ENCODE data around the gene PCNT.
"Not testable (repeated sequence)": the region's sequence is repeated elsewhere in the genome, so short reads cannot be mapped to it uniquely, and the experiment has no call there.

PCNT gene

GRCh38 chr21:46399129-46399528 is 75.2 kb downstream of the PCNT start:
- no peak for DNase-seq (ENCODE audit: low read depth in 2 of 2)
- H3K4me3 ChIP-seq (replicated peaks in 1 of 2; ENCODE audit: low read depth in 2 of 2, low read length in 2 of 2) = no peak overlapping the region
- TF ChIP-seq, protein P1, sequence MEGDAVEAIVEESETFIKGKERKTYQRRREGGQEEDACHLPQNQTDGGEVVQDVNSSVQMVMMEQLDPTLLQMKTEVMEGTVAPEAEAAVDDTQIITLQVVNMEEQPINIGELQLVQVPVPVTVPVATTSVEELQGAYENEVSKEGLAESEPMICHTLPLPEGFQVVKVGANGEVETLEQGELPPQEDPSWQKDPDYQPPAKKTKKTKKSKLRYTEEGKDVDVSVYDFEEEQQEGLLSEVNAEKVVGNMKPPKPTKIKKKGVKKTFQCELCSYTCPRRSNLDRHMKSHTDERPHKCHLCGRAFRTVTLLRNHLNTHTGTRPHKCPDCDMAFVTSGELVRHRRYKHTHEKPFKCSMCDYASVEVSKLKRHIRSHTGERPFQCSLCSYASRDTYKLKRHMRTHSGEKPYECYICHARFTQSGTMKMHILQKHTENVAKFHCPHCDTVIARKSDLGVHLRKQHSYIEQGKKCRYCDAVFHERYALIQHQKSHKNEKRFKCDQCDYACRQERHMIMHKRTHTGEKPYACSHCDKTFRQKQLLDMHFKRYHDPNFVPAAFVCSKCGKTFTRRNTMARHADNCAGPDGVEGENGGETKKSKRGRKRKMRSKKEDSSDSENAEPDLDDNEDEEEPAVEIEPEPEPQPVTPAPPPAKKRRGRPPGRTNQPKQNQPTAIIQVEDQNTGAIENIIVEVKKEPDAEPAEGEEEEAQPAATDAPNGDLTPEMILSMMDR (IDR thresholded peaks at IDR 0.05; ENCODE audit: low read depth, low read length) = no peak

DNA sequence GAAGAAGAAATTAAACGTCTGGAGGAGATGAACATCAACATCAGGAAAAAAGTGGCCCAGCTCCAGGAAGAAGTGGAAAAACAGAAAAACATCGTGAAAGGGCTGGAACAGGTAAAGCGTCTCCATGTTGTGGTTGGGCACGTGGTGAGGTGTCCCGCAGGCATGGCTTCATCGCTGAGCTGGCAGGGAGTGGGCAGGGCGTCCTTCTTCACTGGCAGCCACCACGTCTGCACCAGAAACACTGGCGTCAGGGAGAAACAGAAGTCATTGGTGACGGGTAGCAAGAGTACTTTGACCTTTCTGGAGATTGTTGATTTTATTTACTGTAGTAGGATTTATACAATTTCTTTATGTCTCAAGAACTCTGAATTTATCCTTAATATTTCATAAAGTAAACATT is 75.7 kb downstream of the PCNT start:
- no peak for DNase-seq (ENCODE audit: low read depth in 2 of 2)
- H3K4me3 ChIP-seq (replicated peaks in 1 of 2; ENCODE audit: low read depth in 2 of 2, low read length in 2 of 2) = no peak overlapping the region
- TF ChIP-seq, protein P1 (IDR thresholded peaks at IDR 0.05; ENCODE audit: low read depth, low read length) = no peak

GRCh38 chr21:46401186-46401910 is 77.4 kb downstream of the PCNT start:
- H3K4me3 ChIP-seq (replicated peaks in 1 of 2; ENCODE audit: low read depth in 2 of 2, low read length in 2 of 2) = no peak overlapping the region
- TF ChIP-seq, protein P1 (IDR thresholded peaks at IDR 0.05; ENCODE audit: low read depth, low read length) = no peak
- no peak for DNase-seq (ENCODE audit: low read depth in 2 of 2)

GRCh38 chr21:46402421-46402820 is 78.5 kb downstream of the PCNT start:
- TF ChIP-seq, protein P1 (IDR thresholded peaks at IDR 0.05; ENCODE audit: low read depth, low read length) = no peak
- no peak for DNase-seq (ENCODE audit: low read depth in 2 of 2)
- H3K4me3 ChIP-seq (replicated peaks in 1 of 2; ENCODE audit: low read depth in 2 of 2, low read length in 2 of 2) = no peak overlapping the region

- not testable (repeated sequence) for H3K4me3 ChIP-seq (replicated peaks in 1 of 2; ENCODE audit: low read depth in 2 of 2, low read length in 2 of 2); DNase-seq (ENCODE audit: low read depth in 2 of 2)
Observed at GRCh38 chr21:46403234-46403811, 79.4 kb downstream of the PCNT start.

- H3K4me3 ChIP-seq (replicated peaks in 1 of 2; ENCODE audit: low read depth in 2 of 2, low read length in 2 of 2) = no peak overlapping the region
- DNase-seq (ENCODE audit: low read depth in 2 of 2) = no peak
- TF ChIP-seq, protein P1 (IDR thresholded peaks at IDR 0.05; ENCODE audit: low read depth, low read length) = no peak
Observed at GRCh38 chr21:46404306-46404705, 80.3 kb downstream of the PCNT start.

GRCh38 chr21:46406001-46406400 is 82.0 kb downstream of the PCNT start:
- DNase-seq (ENCODE audit: low read depth in 2 of 2) = no peak
- TF ChIP-seq, protein P1 (IDR thresholded peaks at IDR 0.05; ENCODE audit: low read depth, low read length) = no peak
- H3K4me3 ChIP-seq (replicated peaks in 1 of 2; ENCODE audit: low read depth in 2 of 2, low read length in 2 of 2) = no peak overlapping the region

Data from cardiac fibroblast (primary cell).